Mononuclear cell (primary cell): ENCODE measurements around the gene MAB21L2. TPM values are rescaled to one million over a fixed set of nuclear protein-coding genes. Genes with fewer than 3 reads are reported as not detected.

Source experiments
- H3K27me3 ChIP-seq: 2 replicates; pipeline ENCODE4 v1.6.0; 2011; ENCODE audit warnings: low read length, control low read depth; ENCODE audit not compliant: insufficient read depth
- H3K4me1 ChIP-seq: 2 replicates; pipeline ENCODE4 v1.5.1; 2011; ENCODE audit warnings: mild to moderate bottlenecking, low read length, control low read depth; ENCODE audit not compliant: insufficient read depth
- H3K4me3 ChIP-seq: 2 replicates; pipeline ENCODE4 v1.5.1; 2011; ENCODE audit warnings: mild to moderate bottlenecking, low read length, moderate library complexity
- H3K9me3 ChIP-seq: 2 replicates; pipeline ENCODE4 v1.5.1; 2011; ENCODE audit warnings: low read depth, mild to moderate bottlenecking, control low read depth, low read length
- total RNA-seq: library from RNA; depleted of rRNA; stranded (reverse); fragments of >200 nt; gene quantifications from one replicate; pipeline ENCODE4 v1.2.3, GENCODE V29; 2012

Gene MAB21L2
- total RNA-seq, 1 donor, result not detected

DNA sequence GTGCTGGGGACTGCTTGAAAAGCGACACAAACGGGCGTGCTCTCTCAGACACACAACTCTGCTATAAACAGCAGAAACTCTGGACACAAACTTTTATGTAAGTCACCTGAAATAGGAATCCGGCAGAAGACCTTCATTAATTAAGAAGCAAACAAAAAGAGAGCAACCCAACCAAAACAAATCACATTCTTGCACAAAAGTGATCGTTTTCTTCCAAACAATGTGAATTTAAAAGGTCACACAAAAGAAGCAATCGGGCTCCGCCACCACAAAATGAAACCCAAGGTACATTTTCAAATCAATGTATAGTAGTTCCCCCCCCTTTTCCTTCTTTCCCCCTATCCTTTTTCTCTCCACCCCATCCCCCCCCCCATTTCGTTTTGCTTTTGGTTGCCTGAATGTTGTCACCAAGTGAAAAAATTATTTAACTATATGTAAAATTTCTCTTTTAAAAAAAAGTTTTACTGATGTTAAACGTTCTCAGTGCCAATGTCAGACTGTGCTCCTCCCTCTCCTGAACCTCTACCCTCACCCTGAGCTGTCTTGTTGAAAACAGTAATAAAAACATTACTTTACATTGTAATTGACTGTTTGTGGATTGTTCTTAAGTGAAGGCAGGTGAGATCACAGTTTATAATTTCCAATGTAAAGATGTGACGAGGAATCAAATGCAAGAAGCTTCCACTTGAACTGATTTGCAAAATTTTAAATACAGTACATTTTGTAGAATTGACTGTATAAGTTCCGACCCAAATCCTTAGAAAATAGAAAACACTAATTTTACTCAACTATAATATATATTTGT, 2.4 kb downstream of the MAB21L2 start:
- Histone ChIP-seq H3K4me1 (no peaks in the 10 kb centered on the region), H3K4me3 (no peak overlapping the region), H3K9me3 (no peaks in the 10 kb centered on the region), H3K27me3 (no peaks in the 10 kb centered on the region)

DNA sequence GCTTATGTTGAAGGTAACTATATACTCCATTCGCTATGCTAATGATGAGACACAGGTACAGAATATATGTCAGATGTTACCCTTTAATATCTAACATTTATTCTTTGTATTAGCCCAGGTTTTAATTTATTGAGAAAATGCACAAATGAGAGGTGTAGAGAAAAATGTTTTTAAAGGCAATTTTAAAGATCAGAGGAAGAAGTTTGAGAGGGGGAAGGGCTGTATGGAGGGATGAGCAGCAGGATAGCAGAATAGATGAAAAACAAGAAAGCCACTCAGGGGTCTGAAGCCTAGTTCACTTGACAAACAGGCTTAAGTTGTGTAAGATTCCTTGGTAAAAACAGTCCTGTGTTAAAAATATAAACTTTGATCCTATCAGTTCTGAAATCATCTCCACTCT, 3.7 kb downstream of the MAB21L2 start:
- Histone ChIP-seq H3K4me3 (no peak overlapping the region), H3K9me3 (no peaks in the 10 kb centered on the region), H3K4me1 (no peaks in the 10 kb centered on the region), H3K27me3 (no peaks in the 10 kb centered on the region)

GRCh38 chr4:150586162-150586810, 4.3 kb downstream of the MAB21L2 start:
- Histone ChIP-seq H3K4me3 (no peak overlapping the region), H3K27me3 (no peaks in the 10 kb centered on the region), H3K9me3 (no peaks in the 10 kb centered on the region), H3K4me1 (no peaks in the 10 kb centered on the region)

GRCh38 chr4:150588316-150588715, 6.4 kb downstream of the MAB21L2 start:
- Histone ChIP-seq H3K27me3 (no peaks in the 10 kb centered on the region), H3K9me3 (no peaks in the 10 kb centered on the region), H3K4me1 (no peaks in the 10 kb centered on the region), H3K4me3 (no peak overlapping the region)

- H3K4me1 ChIP-seq, result no peaks in the 10 kb centered on the region
- H3K4me3 ChIP-seq, result no peak overlapping the region
- no peaks in the 10 kb centered on the region for H3K27me3 ChIP-seq
- H3K9me3 ChIP-seq, result no peaks in the 10 kb centered on the region
Measured at GRCh38 chr4:150589157-150589556, 7.2 kb downstream of the MAB21L2 start.

GRCh38 chr4:150590631-150591030, 8.7 kb downstream of the MAB21L2 start:
- no peaks in the 10 kb centered on the region for H3K4me1 ChIP-seq
- H3K27me3 ChIP-seq, result no peaks in the 10 kb centered on the region
- no peak overlapping the region for H3K4me3 ChIP-seq
- no peaks in the 10 kb centered on the region for H3K9me3 ChIP-seq

DNA sequence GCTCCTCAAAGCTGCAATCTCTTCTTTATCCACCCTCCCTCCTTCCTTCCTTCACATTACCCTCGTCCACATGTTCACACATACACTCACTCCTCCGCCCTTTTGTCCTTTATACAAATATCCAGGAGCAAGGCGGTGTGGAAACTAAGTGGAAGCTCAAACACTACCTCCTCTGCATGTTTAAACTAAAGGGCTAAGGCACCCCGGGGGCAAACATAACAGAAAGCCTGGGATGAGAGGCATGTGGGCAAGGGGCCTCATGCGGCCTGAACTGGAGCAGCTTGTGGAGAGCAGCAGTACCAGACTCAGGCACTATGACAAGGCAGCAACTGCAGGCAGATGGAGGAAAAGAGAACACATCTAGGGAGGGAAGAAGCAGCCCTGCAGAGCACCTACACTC, 9.5 kb downstream of the MAB21L2 start:
- H3K27me3 ChIP-seq, result no peaks in the 10 kb centered on the region
- no peaks in the 10 kb centered on the region for H3K4me1 ChIP-seq
- H3K4me3 ChIP-seq, result no peak overlapping the region
- no peaks in the 10 kb centered on the region for H3K9me3 ChIP-seq

DNA sequence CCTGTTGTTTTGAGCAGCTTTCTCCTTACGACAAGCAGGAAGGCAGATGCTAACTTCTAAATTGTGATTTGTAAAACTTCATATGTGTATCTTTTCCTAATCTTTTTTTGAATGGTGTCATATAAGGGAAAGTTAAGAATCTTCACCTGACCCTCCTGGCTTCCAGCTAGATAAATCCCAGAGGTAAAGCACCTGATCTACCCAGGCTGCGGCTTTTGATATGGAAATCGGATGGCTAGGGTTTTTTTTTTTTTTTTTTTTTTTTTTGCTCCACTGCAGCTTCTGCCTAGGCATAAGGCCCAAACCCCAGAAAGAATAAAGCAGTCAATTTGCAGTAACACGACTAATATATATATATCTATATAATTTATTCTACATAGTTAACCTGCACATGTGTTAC, 10.0 kb downstream of the MAB21L2 start:
- Histone ChIP-seq H3K9me3 (no peaks in the 10 kb centered on the region), H3K4me1 (no peaks in the 10 kb centered on the region), H3K4me3 (no peak overlapping the region), H3K27me3 (no peaks in the 10 kb centered on the region)

DNA sequence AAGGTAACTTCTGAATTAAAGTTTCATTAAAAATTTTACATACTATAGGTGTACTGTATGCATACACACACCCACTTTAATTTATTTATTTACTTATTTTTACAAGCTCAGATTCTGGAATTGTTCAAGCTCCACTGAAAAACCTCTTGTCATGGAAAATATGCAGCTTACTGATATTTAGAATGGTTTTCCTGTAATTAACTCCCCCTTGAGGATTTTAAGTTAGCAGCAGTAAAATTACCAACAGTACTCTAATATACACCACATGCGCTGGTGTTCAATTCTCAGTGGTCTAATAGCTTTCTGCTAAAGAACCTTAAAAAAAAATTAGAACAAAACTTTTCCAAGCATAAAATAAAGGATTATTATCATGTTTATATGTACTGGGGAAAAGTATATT, 12.0 kb downstream of the MAB21L2 start:
- Histone ChIP-seq H3K9me3 (no peaks in the 10 kb centered on the region), H3K4me1 (no peaks in the 10 kb centered on the region)

GRCh38 chr4:150598909-150599308, 17.0 kb downstream of the MAB21L2 start:
- Histone ChIP-seq H3K4me3 (no peak overlapping the region), H3K9me3 (no peaks in the 10 kb centered on the region), H3K27me3 (no peaks in the 10 kb centered on the region), H3K4me1 (no peaks in the 10 kb centered on the region)

More for the DNA sequence above, 12.0 kb downstream of the MAB21L2 start:
- no peak overlapping the region for H3K4me3 ChIP-seq
- no peaks in the 10 kb centered on the region for H3K27me3 ChIP-seq

GRCh38 chr4:150599547-150599946, 17.6 kb downstream of the MAB21L2 start:
- H3K4me1 ChIP-seq, result no peaks in the 10 kb centered on the region
- H3K9me3 ChIP-seq, result no peaks in the 10 kb centered on the region
- H3K27me3 ChIP-seq, result no peaks in the 10 kb centered on the region
- no peak overlapping the region for H3K4me3 ChIP-seq

DNA sequence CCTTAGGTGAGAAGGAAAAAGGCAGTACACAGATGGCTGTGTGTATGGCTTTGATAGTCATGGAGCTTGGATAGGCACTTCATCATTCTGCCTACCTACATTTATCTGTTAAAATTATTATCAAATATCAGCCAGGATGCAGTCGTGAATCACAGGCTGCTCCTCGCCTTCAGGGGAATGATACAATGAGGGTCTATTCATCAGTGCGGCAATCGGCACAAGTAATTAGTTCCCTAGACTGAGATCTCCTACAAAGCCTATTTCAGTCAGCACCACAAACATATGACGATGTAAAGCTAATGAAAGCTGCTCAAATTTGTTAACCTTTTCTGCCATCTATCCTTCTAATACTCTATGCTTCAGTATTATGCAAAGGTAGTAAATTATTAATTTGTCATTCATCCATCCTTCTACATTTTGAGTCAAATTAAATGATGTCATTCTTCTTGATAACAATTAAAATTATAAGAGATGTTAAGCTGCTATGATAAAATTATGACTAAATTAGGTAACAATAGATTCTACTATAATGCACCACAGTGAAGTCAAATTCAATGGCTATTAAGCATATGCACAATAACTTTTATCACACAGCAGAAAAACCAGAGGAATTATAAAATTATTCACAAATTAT, 19.0 kb downstream of the MAB21L2 start:
- Histone ChIP-seq H3K9me3 (no peaks in the 10 kb centered on the region), H3K27me3 (no peaks in the 10 kb centered on the region), H3K4me1 (no peaks in the 10 kb centered on the region), H3K4me3 (no peak overlapping the region)

DNA sequence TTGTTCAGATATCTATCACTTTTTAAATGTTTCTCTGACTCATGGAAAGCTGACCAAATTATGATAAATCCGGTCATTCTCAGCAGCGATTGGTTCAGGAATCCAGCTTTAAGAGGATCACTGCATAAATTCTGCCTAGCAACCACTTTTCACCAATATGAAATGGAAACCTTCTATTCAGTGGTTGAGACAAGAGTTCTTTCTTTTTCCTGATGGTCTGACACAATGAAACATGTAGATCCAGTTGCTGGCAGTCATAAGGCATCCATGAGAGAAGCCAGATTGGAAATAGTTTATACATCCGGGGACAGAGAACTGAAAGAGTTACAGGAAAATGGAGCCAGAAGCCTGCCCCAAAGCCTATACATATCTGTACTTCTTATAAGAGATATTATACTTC, 27.2 kb downstream of the MAB21L2 start:
- no peaks in the 10 kb centered on the region for H3K4me1 ChIP-seq
- H3K27me3 ChIP-seq, result no peaks in the 10 kb centered on the region
- H3K4me3 ChIP-seq, result no peak overlapping the region
- no peaks in the 10 kb centered on the region for H3K9me3 ChIP-seq

- Histone ChIP-seq H3K9me3 (no peaks in the 10 kb centered on the region), H3K4me1 (no peaks in the 10 kb centered on the region), H3K27me3 (no peaks in the 10 kb centered on the region), H3K4me3 (no peak overlapping the region)
Measured at GRCh38 chr4:150619042-150619441, 37.1 kb downstream of the MAB21L2 start.

DNA sequence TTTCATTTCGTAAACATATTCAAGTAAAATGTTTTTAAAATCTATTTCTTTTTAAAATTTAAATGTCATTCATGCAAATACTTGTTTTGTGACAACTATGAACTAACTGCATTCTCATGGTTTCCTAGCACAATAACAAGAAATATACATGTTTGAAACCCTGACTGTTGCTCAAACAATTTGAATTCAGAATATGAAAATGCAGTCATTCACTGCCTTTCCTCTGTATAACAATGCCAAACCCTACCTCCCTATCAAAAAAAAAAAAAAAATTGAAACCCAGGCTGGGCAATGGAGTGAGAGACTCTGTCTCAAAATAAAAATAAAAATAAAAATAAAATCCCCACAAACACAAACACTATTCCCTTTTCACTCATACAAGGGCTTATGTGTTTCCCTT, 42.1 kb downstream of the MAB21L2 start:
- H3K9me3 ChIP-seq, result no peaks in the 10 kb centered on the region
- no peaks in the 10 kb centered on the region for H3K4me1 ChIP-seq
- no peaks in the 10 kb centered on the region for H3K27me3 ChIP-seq
- H3K4me3 ChIP-seq, result no peak overlapping the region
